ENCODE data around the gene CBR1.

GRCh38 chr21:36029309-36029708, 40.5 kb upstream of the CBR1 start:
- TF ChIP-seq CTCF (IDR thresholded peaks at IDR 0.05; ENCODE audit: poor library complexity, severe bottlenecking) (no peak), POLR2AphosphoS5 (IDR thresholded peaks at IDR 0.05) (no peak), EZH2 (IDR thresholded peaks at IDR 0.05; ENCODE audit: borderline replicate concordance, insufficient read depth, low read length, poor library complexity, severe bottlenecking) (no peak), REST (IDR thresholded peaks at IDR 0.05; ENCODE audit: borderline replicate concordance) (no peak), EP300 (conservative IDR thresholded peaks at IDR 0.05; ENCODE audit: poor library complexity, severe bottlenecking) (no peak), TAF1 (IDR thresholded peaks at IDR 0.05; ENCODE audit: low read depth) (no peak), RAD21 (conservative IDR thresholded peaks at IDR 0.05) (no peak), SMC3 (conservative IDR thresholded peaks at IDR 0.05; ENCODE audit: poor library complexity) (no peak)
